ENCODE measurements around the gene PRICKLE4. TPM values are rescaled to one million over a fixed set of nuclear protein-coding genes. Genes with fewer than 3 reads are reported as not detected.

Gene PRICKLE4
- total and polyA plus RNA-seq, 2 experiments from 2014 or later = 0.80 to 4.0 TPM

GRCh38 chr6:41823178-41823577 is 42.6 kb downstream of the PRICKLE4 start:
- Histone ChIP-seq H3K4me2 (no peak overlapping the region), H4K20me1 (ENCODE audit: insufficient read depth, poor library complexity, severe bottlenecking) (no peaks in the 10 kb centered on the region), H3K4me1 (ENCODE audit: insufficient read depth) (no peaks in the 10 kb centered on the region), H3K27ac (no peak overlapping the region), H3K9me3 (ENCODE audit: low read depth) (no peaks in the 10 kb centered on the region), H3K27me3 (no peaks in the 10 kb centered on the region), H3K9me2 (replicated peaks; ENCODE audit: insufficient read depth) (no peaks in the 10 kb centered on the region), H3K36me3 (replicated peaks; ENCODE audit: insufficient read depth, low read depth) (no peaks in the 10 kb centered on the region), H2AFZ (no peak overlapping the region), H3K79me2 (no peaks in the 10 kb centered on the region), H3K4me3 (no peak overlapping the region)
- TF ChIP-seq EZH2phosphoT487 (IDR thresholded peaks at IDR 0.05; ENCODE audit: low read depth, severe bottlenecking, unreplicated experiment) (no peak), EZH2 (IDR thresholded peaks at IDR 0.05; ENCODE audit: borderline replicate concordance) (no peak)
- TF ChIP-seq, protein P1, sequence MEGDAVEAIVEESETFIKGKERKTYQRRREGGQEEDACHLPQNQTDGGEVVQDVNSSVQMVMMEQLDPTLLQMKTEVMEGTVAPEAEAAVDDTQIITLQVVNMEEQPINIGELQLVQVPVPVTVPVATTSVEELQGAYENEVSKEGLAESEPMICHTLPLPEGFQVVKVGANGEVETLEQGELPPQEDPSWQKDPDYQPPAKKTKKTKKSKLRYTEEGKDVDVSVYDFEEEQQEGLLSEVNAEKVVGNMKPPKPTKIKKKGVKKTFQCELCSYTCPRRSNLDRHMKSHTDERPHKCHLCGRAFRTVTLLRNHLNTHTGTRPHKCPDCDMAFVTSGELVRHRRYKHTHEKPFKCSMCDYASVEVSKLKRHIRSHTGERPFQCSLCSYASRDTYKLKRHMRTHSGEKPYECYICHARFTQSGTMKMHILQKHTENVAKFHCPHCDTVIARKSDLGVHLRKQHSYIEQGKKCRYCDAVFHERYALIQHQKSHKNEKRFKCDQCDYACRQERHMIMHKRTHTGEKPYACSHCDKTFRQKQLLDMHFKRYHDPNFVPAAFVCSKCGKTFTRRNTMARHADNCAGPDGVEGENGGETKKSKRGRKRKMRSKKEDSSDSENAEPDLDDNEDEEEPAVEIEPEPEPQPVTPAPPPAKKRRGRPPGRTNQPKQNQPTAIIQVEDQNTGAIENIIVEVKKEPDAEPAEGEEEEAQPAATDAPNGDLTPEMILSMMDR (IDR thresholded peaks at IDR 0.05; ENCODE audit: poor library complexity) = no peak
- no peak for DNase-seq (ENCODE audit: low spot score)
- 95% methylated on average over 1 of the region's 1 CpG for WGBS (ENCODE audit: low lambda C conversion rate, missing lambda C conversion rate)

DNA sequence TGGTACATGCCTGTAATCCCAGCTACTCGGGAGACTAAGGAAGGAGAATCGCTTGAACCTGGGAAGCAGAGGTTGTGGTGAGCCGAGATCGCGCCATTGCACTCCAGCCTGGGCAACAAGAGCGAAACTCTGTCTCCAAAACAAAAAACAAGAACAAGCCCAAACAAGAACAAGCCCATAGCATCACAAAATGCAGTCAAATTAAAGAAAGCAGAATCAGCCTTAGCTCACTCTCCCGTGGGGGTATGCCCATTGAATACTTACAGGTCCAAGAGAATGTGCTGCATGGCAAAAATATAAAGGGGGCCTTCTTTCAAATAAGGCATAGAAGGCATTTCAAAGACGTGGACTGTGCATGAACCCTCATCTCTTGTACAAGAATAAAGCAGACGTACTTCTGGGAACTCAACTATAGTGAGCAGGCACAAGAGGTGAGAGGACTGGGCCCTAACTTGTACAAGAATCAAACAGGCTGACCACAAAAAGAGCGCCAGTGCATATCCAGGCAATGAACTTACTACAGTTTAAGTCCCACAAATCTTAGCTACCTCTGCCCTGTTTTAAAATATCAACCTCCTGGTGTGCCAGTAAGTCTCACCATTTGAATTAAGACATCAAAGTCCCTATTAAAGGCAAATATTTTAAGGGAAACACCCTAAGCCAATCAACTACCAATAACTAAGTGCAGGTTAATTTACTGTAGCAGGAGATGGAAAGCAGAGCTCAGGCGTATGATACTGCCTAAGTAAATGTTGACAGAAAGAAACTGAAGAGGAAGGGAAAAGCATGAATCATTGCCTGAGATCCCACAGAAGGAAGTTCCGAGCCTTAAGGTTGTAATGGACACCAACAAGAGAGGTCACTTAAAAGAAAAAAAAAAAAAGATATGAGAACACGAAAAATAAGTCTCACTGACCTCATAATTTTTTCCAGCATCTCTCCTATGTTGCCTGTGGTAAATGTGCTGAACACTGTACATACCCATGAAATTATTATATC is 44.3 kb downstream of the PRICKLE4 start:
- Histone ChIP-seq H3K9me3 (ENCODE audit: low read depth) (no peaks in the 10 kb centered on the region), H3K27me3 (no peaks in the 10 kb centered on the region), H3K27ac (peak overlapping the region; percentile 48), H3K9me2 (replicated peaks; ENCODE audit: insufficient read depth) (no peaks in the 10 kb centered on the region), H3K79me2 (no peaks in the 10 kb centered on the region), H3K4me2 (no peak overlapping the region), H3K4me1 (ENCODE audit: insufficient read depth) (no peaks in the 10 kb centered on the region), H4K20me1 (ENCODE audit: insufficient read depth, poor library complexity, severe bottlenecking) (no peaks in the 10 kb centered on the region), H3K36me3 (replicated peaks; ENCODE audit: insufficient read depth, low read depth) (no peaks in the 10 kb centered on the region), H3K4me3 (no peak overlapping the region), H2AFZ (no peak overlapping the region)
- WGBS (ENCODE audit: low lambda C conversion rate, missing lambda C conversion rate) = 79% methylated on average over 13 of the region's 13 CpGs
- DNase-seq (ENCODE audit: low spot score) = peak; percentile 38
- TF ChIP-seq, protein P1 (IDR thresholded peaks at IDR 0.05; ENCODE audit: poor library complexity) = no peak
- TF ChIP-seq EZH2 (IDR thresholded peaks at IDR 0.05; ENCODE audit: borderline replicate concordance) (no peak), EZH2phosphoT487 (IDR thresholded peaks at IDR 0.05; ENCODE audit: low read depth, severe bottlenecking, unreplicated experiment) (no peak)

DNA sequence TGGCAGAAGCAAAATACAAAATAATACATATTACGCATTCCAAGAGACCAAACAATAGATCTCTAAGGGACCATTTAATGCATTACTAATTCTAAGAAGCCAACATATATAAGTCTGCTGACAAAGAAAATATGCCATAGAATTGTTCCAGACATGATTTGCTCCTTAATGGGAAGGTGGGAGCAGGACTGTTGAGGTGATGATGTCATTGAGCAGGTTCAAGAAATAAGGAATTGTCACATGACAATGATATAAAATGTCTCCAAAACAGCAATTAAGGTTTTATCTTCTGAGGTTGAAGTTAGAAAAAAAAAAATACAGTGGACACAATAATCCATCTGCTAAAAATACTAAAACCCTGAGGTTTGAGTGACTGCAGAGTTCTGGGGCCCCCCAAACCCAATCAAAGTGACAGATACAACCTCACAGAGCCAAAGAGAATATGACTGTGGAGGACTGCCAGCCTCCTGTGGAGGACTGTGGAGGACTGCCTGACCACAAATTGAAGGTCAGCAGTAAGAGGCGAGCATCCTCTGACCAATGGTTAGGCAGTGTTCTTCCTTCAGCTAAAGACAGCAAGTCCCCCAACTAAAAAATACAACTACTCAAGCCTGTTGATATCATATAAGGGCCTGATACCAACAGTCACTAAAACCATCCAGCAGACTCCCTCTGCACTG is 45.9 kb downstream of the PRICKLE4 start:
- Histone ChIP-seq H3K27me3 (no peaks in the 10 kb centered on the region), H3K9me3 (ENCODE audit: low read depth) (no peaks in the 10 kb centered on the region), H3K4me2 (no peak overlapping the region), H3K79me2 (no peaks in the 10 kb centered on the region), H3K36me3 (replicated peaks; ENCODE audit: insufficient read depth, low read depth) (no peaks in the 10 kb centered on the region), H2AFZ (no peak overlapping the region), H3K9me2 (replicated peaks; ENCODE audit: insufficient read depth) (no peaks in the 10 kb centered on the region), H4K20me1 (ENCODE audit: insufficient read depth, poor library complexity, severe bottlenecking) (no peaks in the 10 kb centered on the region), H3K4me3 (no peak overlapping the region), H3K4me1 (ENCODE audit: insufficient read depth) (no peaks in the 10 kb centered on the region), H3K27ac (no peak overlapping the region)
- no peak for DNase-seq (ENCODE audit: low spot score)
- TF ChIP-seq, protein P1 (IDR thresholded peaks at IDR 0.05; ENCODE audit: poor library complexity) = no peak
- WGBS (ENCODE audit: low lambda C conversion rate, missing lambda C conversion rate) = 100% methylated on average over 2 of the region's 2 CpGs
